IMR-90 (cell line): ENCODE results near the gene AKAP7. TPM values are rescaled to one million over a fixed set of nuclear protein-coding genes. Genes with fewer than 3 reads are reported as not detected.

Experiments used
- ATAC-seq: fragments of 200-7000 bp; cut with Tn5 transposase; 2 replicates; pipeline ENCODE4 v1.9.1; 2020; ENCODE audit warnings: low read depth, mild to moderate bottlenecking, moderate library complexity
- BruUV-seq: library from RNA; stranded (reverse); fragments of 400-500 nt; replicated peaks from 2 replicates; lab custom pipeline; 2021; lab: Mats Ljungman, UMichigan
- CTCF ChIA-PET: fragments of 300-600 bp; formaldehyde crosslinking; extraction: SDS; loops from one replicate; lab custom pipeline; 2021; ENCODE audit warnings: antibody characterized with exemption; lab: Yijun Ruan, JAX
- POLR2A ChIA-PET: fragments of 300-600 bp; sonication (Branson Sonifier 250); formaldehyde crosslinking; loops from one replicate; lab custom pipeline; 2022; ENCODE audit warnings: antibody characterized with exemption; ENCODE audit not compliant: unreplicated experiment; lab: Charles Lee
- DNase-seq: peaks from one replicate; pipeline ENCODE4 v3.0.0; 2013
- H2AFZ ChIP-seq: replicated peaks from 2 replicates; pipeline ENCODE3; 2013; ENCODE audit warnings: low read length, mild to moderate bottlenecking; ENCODE audit not compliant: poor library complexity
- H2AK5ac ChIP-seq: 2 replicates; pipeline ENCODE4 v1.6.1; 2013; ENCODE audit warnings: low read depth, low read length, inconsistent platforms
- H2AK9ac ChIP-seq: replicated peaks from 2 replicates; pipeline ENCODE3; 2013; ENCODE audit warnings: mild to moderate bottlenecking, low read depth, low read length, moderate library complexity; ENCODE audit not compliant: poor library complexity
- H2BK120ac ChIP-seq: 2 replicates; pipeline ENCODE4 v1.6.1; 2013; ENCODE audit warnings: low read depth, low read length, inconsistent platforms
- H2BK15ac ChIP-seq: 3 replicates; pipeline ENCODE4 v1.6.1; 2013; ENCODE audit warnings: low read depth, low read length, inconsistent platforms
- H2BK20ac ChIP-seq: 2 replicates; pipeline ENCODE4 v1.6.1; 2013; ENCODE audit warnings: low read depth, mild to moderate bottlenecking, inconsistent platforms, low read length, moderate library complexity
- H2BK5ac ChIP-seq: 2 replicates; pipeline ENCODE4 v1.6.1; 2013; ENCODE audit warnings: mild to moderate bottlenecking, low read depth, low read length, inconsistent platforms; ENCODE audit not compliant: poor library complexity, severe bottlenecking
- H3K14ac ChIP-seq: replicated peaks from 2 replicates; pipeline ENCODE4 v1.6.1; 2013; ENCODE audit warnings: low read depth, low read length, inconsistent platforms
- H3K18ac ChIP-seq: 2 replicates; pipeline ENCODE4 v1.6.1; 2013; ENCODE audit warnings: low read depth, low read length, control low read depth
- H3K23ac ChIP-seq: 2 replicates; pipeline ENCODE4 v1.6.1; 2013; ENCODE audit warnings: low read depth, low read length, inconsistent platforms
- H3K27ac ChIP-seq: 2 replicates; pipeline ENCODE4 v1.5.1; 2013; ENCODE audit warnings: mild to moderate bottlenecking, control low read depth, low read length; ENCODE audit not compliant: insufficient read depth
- H3K27me3 ChIP-seq: 2 replicates; pipeline ENCODE4 v1.6.1; 2013; ENCODE audit warnings: low read length; ENCODE audit not compliant: control insufficient read depth, insufficient read depth
- H3K36me3 ChIP-seq: 2 replicates; pipeline ENCODE4 v1.6.1; 2013; ENCODE audit warnings: low read length, mixed read lengths; ENCODE audit not compliant: control insufficient read depth, insufficient read depth
- H3K4ac ChIP-seq: 2 replicates; pipeline ENCODE4 v1.6.1; 2013; ENCODE audit warnings: low read depth, low read length, inconsistent platforms
- H3K4me1 ChIP-seq: 2 replicates; pipeline ENCODE4 v1.6.1; 2013; ENCODE audit warnings: low read length, mixed read lengths; ENCODE audit not compliant: control insufficient read depth, insufficient read depth
- H3K4me2 ChIP-seq: 2 replicates; pipeline ENCODE4 v1.6.1; 2013; ENCODE audit warnings: low read depth, mild to moderate bottlenecking, control low read depth, low read length, moderate library complexity
- H3K4me3 ChIP-seq: 2 replicates; pipeline ENCODE4 v1.5.1; 2013; ENCODE audit warnings: low read depth, mild to moderate bottlenecking, control low read depth, low read length, moderate library complexity; ENCODE audit not compliant: insufficient read depth
- H3K56ac ChIP-seq: 2 replicates; pipeline ENCODE4 v1.6.1; 2013; ENCODE audit warnings: low read length, inconsistent platforms; ENCODE audit not compliant: insufficient read depth; ENCODE audit errors: extremely low read depth
- H3K79me1 ChIP-seq, 2 experiments: 2 replicates each; pipeline ENCODE4 v1.6.1; 2013; ENCODE audit warnings: low read length in 2 of 2, inconsistent platforms in 1 of 2, low read depth in 1 of 2
- H3K9ac ChIP-seq: 2 replicates; pipeline ENCODE4 v1.6.1; 2013; ENCODE audit warnings: low read depth, low read length, control low read depth
- H3K9me1 ChIP-seq: 2 replicates; pipeline ENCODE4 v1.6.1; 2013; ENCODE audit warnings: low read length, inconsistent platforms; ENCODE audit not compliant: insufficient read depth
- H3K9me3 ChIP-seq: 2 replicates; pipeline ENCODE4 v1.6.1; 2013; ENCODE audit warnings: low read length; ENCODE audit not compliant: control insufficient read depth, insufficient read depth
- H4K20me1 ChIP-seq: 2 replicates; pipeline ENCODE4 v1.6.1; 2013; ENCODE audit warnings: low read length, inconsistent platforms; ENCODE audit not compliant: insufficient read depth
- H4K5ac ChIP-seq: 2 replicates; pipeline ENCODE4 v1.6.1; 2013; ENCODE audit warnings: mild to moderate bottlenecking, low read depth, low read length, control low read depth
- H4K8ac ChIP-seq, 2 experiments: 2 replicates each; pipeline ENCODE4 v1.6.1; 2013; ENCODE audit warnings: low read depth in 2 of 2, low read length in 2 of 2, control low read depth in 1 of 2, inconsistent platforms in 1 of 2
- H4K91ac ChIP-seq: 2 replicates; pipeline ENCODE4 v1.6.1; 2013; ENCODE audit warnings: low read depth, low read length, inconsistent platforms; ENCODE audit not compliant: insufficient read depth
- CEBPB ChIP-seq: IDR thresholded peaks from 2 replicates; pipeline ENCODE4 v1.6.1; 2012; ENCODE audit warnings: low read depth, low read length, improper control_type of control experiment
- CHD1 ChIP-seq: IDR thresholded peaks from 2 replicates; pipeline ENCODE4 v1.6.1; 2012; ENCODE audit warnings: low read depth, low read length, improper control_type of control experiment
- FOS ChIP-seq: fragments of 150-350 bp; IDR thresholded peaks from 2 replicates; pipeline ENCODE4 v1.6.1; 2016; ENCODE audit warnings: low read depth, low read length
- MAZ ChIP-seq: IDR thresholded peaks from 2 replicates; pipeline ENCODE4 v1.6.1; 2012; ENCODE audit warnings: low read depth, mild to moderate bottlenecking, low read length, improper control_type of control experiment, moderate library complexity, borderline replicate concordance
- NFE2L2 ChIP-seq: fragments of 150-350 bp; IDR thresholded peaks from 2 replicates; pipeline ENCODE4 v1.6.1; 2016; ENCODE audit warnings: low read depth, mild to moderate bottlenecking, low read length
- POLR2A ChIP-seq: IDR thresholded peaks from 2 replicates; pipeline ENCODE4 v1.6.1; 2012; ENCODE audit warnings: mild to moderate bottlenecking, low read depth, low read length
- RAD21 ChIP-seq: IDR thresholded peaks from 2 replicates; pipeline ENCODE4 v1.6.1; 2012; ENCODE audit warnings: low read length, improper control_type of control experiment
- RCOR1 ChIP-seq: IDR thresholded peaks from 2 replicates; pipeline ENCODE4 v1.6.1; 2012; ENCODE audit warnings: mild to moderate bottlenecking, low read length, improper control_type of control experiment; ENCODE audit not compliant: insufficient replicate concordance
- RFX5 ChIP-seq: IDR thresholded peaks from 2 replicates; pipeline ENCODE4 v1.8.0; 2012; ENCODE audit warnings: low read depth, mild to moderate bottlenecking, low read length, moderate library complexity
- SMC3 ChIP-seq: fragments of 150-350 bp; IDR thresholded peaks from 2 replicates; pipeline ENCODE4 v1.6.1; 2016; ENCODE audit warnings: low read depth, mild to moderate bottlenecking, antibody characterized with exemption, low read length, moderate library complexity
- USF2 ChIP-seq: fragments of 150-350 bp; IDR thresholded peaks from 2 replicates; pipeline ENCODE4 v1.6.1; 2017; ENCODE audit warnings: mild to moderate bottlenecking, antibody characterized with exemption, low read length, low read depth
- WGBS, 2 experiments: methylation state at CpG; one replicate each; pipeline versions ENCODE4 v1.1.5 to v1.1.7; 2013; ENCODE audit warnings: missing lambda C conversion rate in 2 of 2; ENCODE audit not compliant: insufficient read length in 1 of 2; ENCODE audit errors: extremely low coverage in 2 of 2; 5-methylcytosine and 5-hydroxymethylcytosine counted together
- dilution Hi-C: fragments of 300-500 bp; cut with HindIII; formaldehyde crosslinking; loops from one replicate; pipeline ENCODE4 v1.14.3; 2018; ENCODE audit warnings: low sequenced_read_pairs; ENCODE audit not compliant: unreplicated experiment
- in situ Hi-C: fragments of 300-500 bp; cut with MboI; formaldehyde crosslinking; loops from 3 replicates; pipeline ENCODE4 v1.14.3; 2019; ENCODE audit warnings: low sequenced_read_pairs, inconsistent platforms, mixed read lengths
- intact Hi-C: fragments of 100-400 bp; cut with micrococcal nuclease; formaldehyde crosslinking; loops from 2 replicates; pipeline ENCODE4 v1.10.0; 2022
- polyA plus RNA-seq, 3 experiments: library from polyadenylated mRNA; depleted of rRNA; stranded (reverse); fragments of >200 nt; gene quantifications; 2 replicates each; pipeline ENCODE4 v1.2.3, GENCODE V29; 2012; ENCODE audit warnings: low replicate concordance in 1 of 3
- total RNA-seq: library from RNA; depleted of rRNA; stranded (reverse); fragments of >200 nt; gene quantifications from 2 replicates; pipeline ENCODE4 v1.2.3, GENCODE V29; 2012
- TF ChIP-seq, protein P1 (sequence below): conservative IDR thresholded peaks from 2 replicates; pipeline ENCODE4 v1.5.1; 2012; ENCODE audit warnings: mild to moderate bottlenecking, low read depth, low read length, improper control_type of control experiment
- TF ChIP-seq, protein P2 (sequence below): fragments of 150-350 bp; IDR thresholded peaks from 2 replicates; pipeline ENCODE4 v1.6.1; 2016; ENCODE audit warnings: low read depth, mild to moderate bottlenecking, low read length, moderate library complexity, borderline replicate concordance

AKAP7 gene
- total and polyA plus RNA-seq, 2 of the 4 experiments (the other 2 are of a cell fraction): 0.54 to 1.1 TPM

GRCh38 chr6:131122516-131122915 lies 12.8 kb upstream of the AKAP7 start:
- H3K18ac ChIP-seq: no peak overlapping the region
- H2BK15ac ChIP-seq: no peak overlapping the region
- no peak overlapping the region for H2BK5ac ChIP-seq
- H3K9me1 ChIP-seq: peaks cover 4% of the 10 kb centered on the region; the same call in 1 of the 2 replicates
- H4K91ac ChIP-seq: no peak overlapping the region
- no peak overlapping the region for H3K23ac ChIP-seq
- no peak overlapping the region for H2AK9ac ChIP-seq
- ChIA-PET CTCF (interaction anchor here (0.7 kb wide), 1 partner anchor 701 kb away, joined by 3 read pairs; no protein-coding TSS in a partner anchor), POLR2A (no interaction called here)
- H3K4me1 ChIP-seq: peaks cover 2% of the 10 kb centered on the region; the same call in 1 of the 2 replicates
- no peaks in the 10 kb centered on the region for H3K36me3 ChIP-seq
- BruUV-seq: no TSS peak
- H3K27me3 ChIP-seq: no peaks in the 10 kb centered on the region
- H4K20me1 ChIP-seq: no peaks in the 10 kb centered on the region
- H3K9ac ChIP-seq: no peak overlapping the region
- no peaks in the 10 kb centered on the region for H3K79me1 ChIP-seq
- dilution Hi-C loops: no loop called here
- H4K5ac ChIP-seq: no peak overlapping the region
- no peak overlapping the region for H3K27ac ChIP-seq
- H3K4me2 ChIP-seq: no peak overlapping the region
- no peak overlapping the region for H3K14ac ChIP-seq
- no peak overlapping the region for H4K8ac ChIP-seq
- WGBS, 2 experiments: no CpG with 5 or more reads among the region's 1 CpG
- intact Hi-C loops: no loop called here
- TF ChIP-seq NFE2L2 (no peak), MAZ (no peak), POLR2A (no peak), USF2 (no peak), RFX5 (no peak), CEBPB (no peak), CHD1 (no peak), RCOR1 (no peak), FOS (no peak), SMC3 (no peak), RAD21 (no peak)
- TF ChIP-seq, protein P1, sequence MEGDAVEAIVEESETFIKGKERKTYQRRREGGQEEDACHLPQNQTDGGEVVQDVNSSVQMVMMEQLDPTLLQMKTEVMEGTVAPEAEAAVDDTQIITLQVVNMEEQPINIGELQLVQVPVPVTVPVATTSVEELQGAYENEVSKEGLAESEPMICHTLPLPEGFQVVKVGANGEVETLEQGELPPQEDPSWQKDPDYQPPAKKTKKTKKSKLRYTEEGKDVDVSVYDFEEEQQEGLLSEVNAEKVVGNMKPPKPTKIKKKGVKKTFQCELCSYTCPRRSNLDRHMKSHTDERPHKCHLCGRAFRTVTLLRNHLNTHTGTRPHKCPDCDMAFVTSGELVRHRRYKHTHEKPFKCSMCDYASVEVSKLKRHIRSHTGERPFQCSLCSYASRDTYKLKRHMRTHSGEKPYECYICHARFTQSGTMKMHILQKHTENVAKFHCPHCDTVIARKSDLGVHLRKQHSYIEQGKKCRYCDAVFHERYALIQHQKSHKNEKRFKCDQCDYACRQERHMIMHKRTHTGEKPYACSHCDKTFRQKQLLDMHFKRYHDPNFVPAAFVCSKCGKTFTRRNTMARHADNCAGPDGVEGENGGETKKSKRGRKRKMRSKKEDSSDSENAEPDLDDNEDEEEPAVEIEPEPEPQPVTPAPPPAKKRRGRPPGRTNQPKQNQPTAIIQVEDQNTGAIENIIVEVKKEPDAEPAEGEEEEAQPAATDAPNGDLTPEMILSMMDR: no peak
- TF ChIP-seq, protein P2, sequence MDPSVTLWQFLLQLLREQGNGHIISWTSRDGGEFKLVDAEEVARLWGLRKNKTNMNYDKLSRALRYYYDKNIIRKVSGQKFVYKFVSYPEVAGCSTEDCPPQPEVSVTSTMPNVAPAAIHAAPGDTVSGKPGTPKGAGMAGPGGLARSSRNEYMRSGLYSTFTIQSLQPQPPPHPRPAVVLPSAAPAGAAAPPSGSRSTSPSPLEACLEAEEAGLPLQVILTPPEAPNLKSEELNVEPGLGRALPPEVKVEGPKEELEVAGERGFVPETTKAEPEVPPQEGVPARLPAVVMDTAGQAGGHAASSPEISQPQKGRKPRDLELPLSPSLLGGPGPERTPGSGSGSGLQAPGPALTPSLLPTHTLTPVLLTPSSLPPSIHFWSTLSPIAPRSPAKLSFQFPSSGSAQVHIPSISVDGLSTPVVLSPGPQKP: no peak
- H2BK20ac ChIP-seq: no peak overlapping the region
- DNase-seq: no peak
- H3K56ac ChIP-seq: no peak overlapping the region
- H3K4me3 ChIP-seq: no peak overlapping the region
- no peak overlapping the region for H2AK5ac ChIP-seq
- H2BK120ac ChIP-seq: no peak overlapping the region
- no peak for ATAC-seq
- no peak overlapping the region for H2AFZ ChIP-seq
- in situ Hi-C loops: no loop called here
- H3K9me3 ChIP-seq: no peaks in the 10 kb centered on the region
- no peak overlapping the region for H3K4ac ChIP-seq
